22Rv1 (cell line): ENCODE results near the gene ABCC4.

ENCODE experiments used
- H3K27ac ChIP-seq: fragments of 450-650 bp; 2 replicates; pipeline ENCODE4 v1.5.1; 2017
- ZFX ChIP-seq: fragments of 450-650 bp; IDR thresholded peaks from 2 replicates; pipeline ENCODE4 v1.6.1; 2017; ENCODE audit warnings: antibody characterized with exemption, borderline replicate concordance
- TF ChIP-seq, protein P1 (sequence below): fragments of 450-650 bp; IDR thresholded peaks from 2 replicates; pipeline ENCODE4 v1.5.1; 2017; ENCODE audit warnings: mild to moderate bottlenecking

ABCC4 gene

DNA sequence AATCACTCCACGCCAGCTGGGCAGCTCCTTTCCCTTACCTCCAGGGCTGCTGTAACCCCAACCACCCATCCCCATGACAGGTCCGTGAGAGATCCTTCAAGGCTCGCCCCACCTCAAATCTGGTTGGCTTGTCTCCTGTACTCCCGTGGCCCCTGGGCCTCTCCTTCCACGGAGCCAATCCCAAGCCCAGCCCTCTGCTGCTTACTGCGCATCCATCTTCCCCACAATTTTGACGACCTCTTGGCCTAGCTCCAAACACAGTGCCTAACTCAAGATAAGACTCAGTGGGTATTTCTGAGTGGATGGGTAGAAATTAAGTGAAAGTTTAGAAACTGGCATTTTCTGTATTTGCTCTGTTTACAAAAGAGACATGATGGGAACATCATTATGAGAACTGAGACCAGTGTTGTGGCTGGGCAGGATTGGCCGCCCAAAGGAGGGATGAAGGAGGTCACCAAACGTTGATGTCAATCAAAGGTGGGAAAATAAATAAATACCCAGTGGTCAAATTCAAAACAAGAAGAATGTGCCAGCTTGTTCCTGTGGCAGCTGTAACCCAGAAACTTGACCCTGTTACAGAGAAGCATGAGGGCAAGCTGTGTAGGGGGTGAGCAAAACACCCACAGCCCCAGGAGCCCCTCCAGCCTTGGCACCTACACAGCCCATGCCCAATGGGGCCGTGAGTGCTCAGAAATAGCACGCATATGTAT, 162.2 kb downstream of the ABCC4 start:
- no peak overlapping the region for H3K27ac ChIP-seq
- TF ChIP-seq ZFX: no peak
- TF ChIP-seq, protein P1, sequence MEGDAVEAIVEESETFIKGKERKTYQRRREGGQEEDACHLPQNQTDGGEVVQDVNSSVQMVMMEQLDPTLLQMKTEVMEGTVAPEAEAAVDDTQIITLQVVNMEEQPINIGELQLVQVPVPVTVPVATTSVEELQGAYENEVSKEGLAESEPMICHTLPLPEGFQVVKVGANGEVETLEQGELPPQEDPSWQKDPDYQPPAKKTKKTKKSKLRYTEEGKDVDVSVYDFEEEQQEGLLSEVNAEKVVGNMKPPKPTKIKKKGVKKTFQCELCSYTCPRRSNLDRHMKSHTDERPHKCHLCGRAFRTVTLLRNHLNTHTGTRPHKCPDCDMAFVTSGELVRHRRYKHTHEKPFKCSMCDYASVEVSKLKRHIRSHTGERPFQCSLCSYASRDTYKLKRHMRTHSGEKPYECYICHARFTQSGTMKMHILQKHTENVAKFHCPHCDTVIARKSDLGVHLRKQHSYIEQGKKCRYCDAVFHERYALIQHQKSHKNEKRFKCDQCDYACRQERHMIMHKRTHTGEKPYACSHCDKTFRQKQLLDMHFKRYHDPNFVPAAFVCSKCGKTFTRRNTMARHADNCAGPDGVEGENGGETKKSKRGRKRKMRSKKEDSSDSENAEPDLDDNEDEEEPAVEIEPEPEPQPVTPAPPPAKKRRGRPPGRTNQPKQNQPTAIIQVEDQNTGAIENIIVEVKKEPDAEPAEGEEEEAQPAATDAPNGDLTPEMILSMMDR: no peak

DNA sequence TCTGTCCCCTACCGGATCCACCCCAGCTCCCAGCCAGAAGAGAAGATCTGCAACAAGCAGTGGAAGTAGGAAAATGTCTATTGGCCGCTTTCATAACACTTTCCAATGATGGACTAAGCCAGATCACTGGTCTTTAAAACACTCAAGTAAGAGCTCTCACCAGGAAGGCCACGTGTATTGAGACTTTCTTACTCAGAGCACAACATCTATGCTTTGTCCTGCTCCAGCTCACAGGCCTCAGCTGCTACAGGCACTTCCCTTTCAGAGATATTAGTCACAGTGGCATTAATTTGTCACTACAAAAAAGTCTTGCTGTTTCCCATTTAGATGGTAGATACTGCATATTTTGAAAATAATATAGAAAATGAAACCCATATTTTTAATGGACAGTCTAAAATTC, 164.2 kb downstream of the ABCC4 start:
- TF ChIP-seq, protein P1: no peak
- TF ChIP-seq ZFX: no peak
- no peak overlapping the region for H3K27ac ChIP-seq

DNA sequence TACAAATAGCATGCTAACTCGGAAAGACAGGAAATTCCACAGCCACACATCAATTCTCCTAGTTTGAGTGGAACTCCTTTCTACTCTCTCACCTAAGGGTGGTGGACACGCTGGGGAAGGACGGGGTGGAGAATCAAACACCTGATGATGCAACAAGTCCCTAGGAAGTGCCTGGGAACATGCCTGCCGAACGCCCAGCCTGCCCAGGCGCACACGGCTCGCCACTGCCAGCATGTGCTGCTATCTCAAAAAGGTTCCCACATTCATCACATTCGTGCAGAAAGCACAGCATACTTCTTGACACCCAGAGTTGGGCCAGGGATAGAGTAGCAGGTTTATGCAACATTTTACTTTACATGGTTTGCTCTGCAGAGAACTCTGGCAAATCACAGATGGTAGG, 164.6 kb downstream of the ABCC4 start:
- no peak for TF ChIP-seq ZFX
- TF ChIP-seq, protein P1: no peak
- H3K27ac ChIP-seq: no peak overlapping the region

DNA sequence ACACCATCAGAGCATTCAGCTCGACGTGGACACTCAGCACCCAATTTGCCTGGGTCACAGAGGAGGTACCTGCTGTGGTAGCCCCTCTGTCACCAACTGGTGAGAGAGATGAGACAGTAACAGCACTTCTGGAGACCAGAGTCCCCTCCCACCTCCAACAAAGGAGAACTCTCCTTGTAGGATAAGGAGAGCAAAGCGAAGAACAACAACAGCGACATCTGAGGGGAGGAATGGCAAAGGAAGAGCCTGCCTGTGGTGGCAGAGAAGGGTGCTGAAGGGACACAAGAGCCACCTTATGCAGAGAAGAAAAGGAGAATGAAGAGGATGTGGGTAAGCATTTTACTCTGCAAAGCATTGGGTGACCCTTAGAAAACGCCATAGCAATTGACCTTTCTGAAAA, 167.8 kb downstream of the ABCC4 start:
- TF ChIP-seq, protein P1: no peak
- no peak for TF ChIP-seq ZFX
- no peak overlapping the region for H3K27ac ChIP-seq

DNA sequence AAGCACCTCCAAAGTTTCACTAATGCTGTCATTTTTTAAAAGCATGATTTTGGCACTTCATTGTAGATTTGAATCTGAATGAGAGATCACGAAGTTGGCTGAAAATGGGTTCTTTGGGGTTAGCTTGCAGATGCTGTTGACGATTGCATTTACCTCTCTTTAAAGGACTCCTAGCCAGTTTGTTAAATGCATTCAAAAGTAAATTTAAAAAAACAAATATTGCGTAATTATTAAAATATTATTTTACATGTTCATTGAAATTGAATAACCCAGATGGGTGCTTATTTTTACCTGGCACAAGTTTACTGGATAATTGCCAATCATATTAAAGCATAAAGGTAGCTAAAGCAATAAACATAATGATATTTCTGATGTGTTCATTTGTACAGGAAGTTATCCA, 172.2 kb downstream of the ABCC4 start:
- H3K27ac ChIP-seq: no peak overlapping the region
- TF ChIP-seq, protein P1: no peak
- no peak for TF ChIP-seq ZFX

DNA sequence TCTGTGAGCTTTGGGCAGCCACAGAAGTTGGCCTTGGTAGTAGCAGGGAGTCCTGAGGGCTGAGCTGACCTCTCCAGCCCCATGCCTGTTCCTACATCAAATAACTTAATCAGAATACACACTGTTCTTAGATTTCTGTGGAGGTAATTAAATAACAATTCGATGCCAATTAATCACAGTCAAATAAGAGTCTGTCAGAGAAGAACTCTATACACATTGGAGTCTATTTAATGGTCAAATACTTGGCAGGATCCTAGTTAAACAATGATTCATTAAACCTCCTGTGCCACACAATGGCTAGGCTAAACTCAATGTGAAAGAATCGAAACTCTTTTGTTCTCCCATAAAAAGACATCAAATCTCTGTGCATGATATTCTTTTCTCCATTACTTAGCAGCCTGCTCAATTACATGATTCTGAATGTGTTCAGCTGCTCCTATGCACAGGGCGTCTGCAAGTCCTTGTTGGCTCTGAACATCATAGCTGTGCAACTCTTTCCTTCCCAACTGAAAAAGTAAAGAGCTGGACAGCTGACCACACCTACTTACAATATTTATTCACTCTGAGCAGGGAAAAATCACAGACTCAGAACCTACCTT, 173.1 kb downstream of the ABCC4 start:
- no peak for TF ChIP-seq ZFX
- TF ChIP-seq, protein P1: no peak
- H3K27ac ChIP-seq: peak overlapping the region; percentile 35

DNA sequence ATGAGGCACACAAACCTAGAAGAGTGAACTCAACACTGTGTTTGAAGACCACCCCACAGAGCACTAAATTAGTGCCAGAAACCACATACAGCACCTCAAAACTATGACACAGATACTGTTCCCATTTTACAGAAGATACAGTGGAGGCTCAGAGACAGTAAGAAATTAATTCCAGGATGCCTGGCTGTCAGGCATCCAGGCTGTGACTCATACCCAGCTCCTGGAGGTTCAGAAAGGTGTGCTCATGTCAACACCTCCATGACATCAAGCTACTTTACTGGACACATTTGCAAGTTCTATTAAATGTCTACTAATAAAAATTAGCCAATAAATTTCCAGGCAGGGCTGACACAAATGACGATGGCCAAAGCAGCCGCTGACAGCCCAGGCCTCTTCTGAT, 176.3 kb downstream of the ABCC4 start:
- H3K27ac ChIP-seq: no peak overlapping the region
- no peak for TF ChIP-seq ZFX
- TF ChIP-seq, protein P1: no peak
